NCI-H1436 treated with DMSO at 0.1 percent for 48 hours (cell line): ENCODE results near the gene RMDN2.

Experiments
- DNase-seq: peaks from one replicate; lab custom pipeline; 2025; lab: John Stamatoyannopoulos, UW

Gene RMDN2

DNA sequence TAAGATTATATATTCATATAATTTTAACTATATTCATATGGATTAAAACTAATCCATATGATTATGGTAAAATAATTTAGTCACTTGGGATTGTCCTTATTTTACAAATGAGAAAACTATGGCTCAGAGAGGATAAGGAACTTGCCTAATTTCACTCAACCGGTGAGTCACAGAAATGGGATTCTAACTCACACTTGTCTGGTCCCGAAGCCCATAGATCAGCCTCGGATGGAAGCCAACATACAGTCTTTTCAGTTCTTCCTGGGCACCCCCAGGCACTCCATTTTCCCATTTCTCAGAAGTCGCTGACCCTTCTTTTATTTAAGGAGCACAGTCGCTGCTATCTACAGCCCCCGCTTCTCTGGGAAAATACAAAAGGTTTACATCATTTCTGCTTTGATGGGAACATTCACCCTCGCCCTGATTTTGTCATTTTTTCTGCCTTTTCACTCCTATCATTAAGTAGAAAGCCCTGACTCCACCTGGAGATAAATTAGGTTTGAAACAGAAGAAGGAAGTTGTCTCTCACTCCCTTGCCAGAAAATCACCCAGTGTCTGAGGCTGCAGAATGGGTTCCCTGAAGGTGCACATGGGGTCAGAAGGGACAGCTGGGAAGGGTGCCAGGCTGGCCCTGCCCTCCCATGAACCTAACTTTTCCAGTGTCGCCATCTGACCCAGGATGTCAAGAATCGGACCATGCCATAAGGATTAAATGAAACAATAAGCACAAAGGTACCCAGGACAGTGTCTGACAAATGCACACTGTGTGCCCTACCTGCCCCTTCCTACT, 114.2 kb downstream of the RMDN2 start:
- DNase-seq, result no peak

DNA sequence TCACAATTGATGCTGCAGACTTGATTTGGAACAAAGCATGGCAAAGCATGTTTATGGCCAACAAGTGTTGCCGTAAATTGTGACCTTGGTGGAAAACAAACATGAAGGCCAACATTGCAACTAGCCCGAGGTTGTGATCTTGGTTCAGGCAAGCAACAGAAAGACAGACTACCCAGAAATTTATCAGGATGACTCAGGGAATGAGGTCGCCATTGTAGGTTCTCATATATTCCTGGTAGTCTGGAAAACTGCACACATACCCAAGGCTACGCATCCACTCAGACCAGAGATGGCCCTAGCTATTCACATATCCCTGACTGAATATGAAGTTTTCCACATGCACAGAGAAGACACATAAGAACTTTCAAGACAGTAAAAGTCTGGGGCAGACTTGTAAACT, 120.7 kb downstream of the RMDN2 start:
- no peak for DNase-seq

DNA sequence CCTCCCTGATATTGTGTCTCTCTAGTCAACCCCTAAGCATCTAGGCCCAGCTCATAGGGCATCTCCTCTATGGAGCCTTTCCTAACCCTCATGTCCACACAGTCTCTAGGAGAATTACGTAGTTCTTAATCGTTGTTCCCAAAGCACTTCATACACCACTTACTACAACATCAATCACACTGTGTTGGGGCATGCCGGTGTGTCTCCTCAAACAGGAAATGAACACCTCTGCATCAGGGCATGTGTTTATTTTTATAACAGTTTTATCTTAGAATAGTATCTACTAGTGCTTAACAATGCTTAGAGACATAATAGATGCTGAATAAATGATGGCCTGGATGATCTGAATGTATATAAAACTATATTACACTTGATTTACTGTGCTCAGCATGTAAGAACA, 131.1 kb downstream of the RMDN2 start:
- no peak for DNase-seq

DNA sequence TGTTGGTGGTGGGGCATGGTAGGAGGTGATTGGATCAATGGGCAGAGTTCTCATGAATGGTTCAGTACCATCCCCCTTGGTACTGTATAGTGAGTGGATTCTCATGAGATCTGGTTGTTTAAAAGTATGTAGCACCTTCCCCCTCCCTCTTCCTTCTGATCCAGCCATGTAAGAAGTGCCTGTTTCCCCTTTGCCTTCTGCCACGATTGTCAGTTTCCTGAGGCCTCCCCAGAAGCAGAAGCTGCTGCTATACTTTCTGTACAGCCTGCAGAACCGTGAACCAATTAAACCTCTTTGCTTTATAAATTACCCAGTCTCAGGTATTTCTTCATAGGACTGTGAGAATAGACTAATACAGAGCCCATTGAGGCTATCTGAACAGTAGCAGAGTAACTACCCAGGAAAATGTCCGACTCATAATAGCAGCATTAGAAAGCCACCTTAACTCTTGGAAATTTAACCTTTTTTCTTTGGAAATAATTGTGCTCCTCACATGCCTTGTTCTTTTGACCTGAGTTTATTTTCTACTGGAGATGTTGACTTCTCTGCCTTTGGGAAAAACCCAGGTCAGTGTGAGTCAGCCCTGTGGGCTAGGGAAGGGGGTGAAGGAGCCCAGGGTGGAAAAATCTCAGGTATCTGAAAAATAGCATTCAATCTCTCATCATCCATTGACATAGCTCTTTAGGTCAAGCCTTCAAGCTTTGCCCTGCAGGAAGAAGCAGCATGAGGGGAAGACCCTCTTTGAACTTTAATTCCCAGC, 132.7 kb downstream of the RMDN2 start:
- no peak for DNase-seq

DNA sequence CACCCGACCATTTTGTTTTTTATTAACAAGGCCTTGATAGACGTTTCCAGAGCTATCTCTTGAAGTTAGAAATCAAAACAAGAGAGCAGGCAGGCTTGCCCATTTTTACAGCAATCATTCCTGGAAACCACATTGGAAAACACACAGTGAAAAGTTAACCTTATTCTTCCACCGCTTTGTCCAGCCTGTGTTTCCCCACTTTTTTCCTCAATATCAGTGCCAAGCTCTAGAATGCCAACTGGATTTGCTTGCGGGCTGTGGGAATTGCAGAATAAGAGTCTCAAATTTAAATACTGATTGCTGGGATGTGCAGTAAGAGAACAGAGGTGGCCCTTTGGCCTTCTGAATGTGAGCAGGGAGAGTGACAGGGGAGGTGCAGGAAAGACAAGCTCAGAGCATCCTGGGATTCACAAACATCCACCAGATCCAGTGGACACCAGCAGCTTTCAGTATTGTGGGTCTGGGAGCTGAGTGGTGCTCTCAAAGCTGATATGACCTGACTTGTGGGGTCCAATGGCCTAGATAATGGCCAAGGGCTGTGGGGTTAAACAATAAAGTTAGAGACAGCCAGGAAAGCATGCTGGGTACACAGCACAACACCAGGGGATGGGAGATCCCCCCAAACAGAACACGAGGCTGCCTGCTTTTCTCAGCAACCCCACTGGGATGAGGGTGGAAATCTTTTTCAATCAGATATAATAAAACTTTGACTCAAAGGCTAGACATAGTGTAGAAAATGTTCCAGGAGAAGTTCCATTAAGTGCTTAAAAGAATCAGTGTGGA, 135.3 kb downstream of the RMDN2 start:
- no peak for DNase-seq

DNA sequence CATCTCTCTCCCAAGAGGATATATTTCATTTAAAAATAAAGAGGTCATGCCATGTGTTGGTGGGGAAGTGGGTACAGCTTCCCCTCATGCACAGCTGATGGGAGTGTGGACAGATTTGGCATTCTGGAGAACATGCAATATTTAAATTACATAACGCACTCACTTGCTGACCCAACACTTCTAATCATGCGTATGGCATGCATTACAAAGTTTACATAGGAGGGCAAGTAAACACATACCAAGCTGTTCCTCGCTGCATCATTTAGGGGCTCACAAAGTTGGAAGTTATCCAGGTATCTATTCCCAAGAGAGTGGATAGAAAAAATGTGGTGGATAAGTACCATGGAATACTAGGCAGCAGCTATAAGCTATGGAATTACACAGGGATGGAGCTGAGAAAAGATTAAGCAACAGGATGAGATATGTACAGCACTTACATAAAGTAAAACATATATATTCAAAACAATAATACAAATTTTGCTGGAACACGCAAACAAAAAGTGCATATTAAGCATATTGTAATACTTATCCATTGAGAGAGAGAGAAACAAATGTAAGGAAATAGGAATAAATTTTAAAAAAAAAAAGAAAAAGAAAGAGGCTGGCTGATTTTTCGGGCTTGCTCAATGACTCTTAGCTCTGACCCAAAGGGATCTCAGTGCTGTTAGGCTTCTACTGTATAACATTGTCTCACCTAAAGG, 139.9 kb downstream of the RMDN2 start:
- no peak for DNase-seq

DNA sequence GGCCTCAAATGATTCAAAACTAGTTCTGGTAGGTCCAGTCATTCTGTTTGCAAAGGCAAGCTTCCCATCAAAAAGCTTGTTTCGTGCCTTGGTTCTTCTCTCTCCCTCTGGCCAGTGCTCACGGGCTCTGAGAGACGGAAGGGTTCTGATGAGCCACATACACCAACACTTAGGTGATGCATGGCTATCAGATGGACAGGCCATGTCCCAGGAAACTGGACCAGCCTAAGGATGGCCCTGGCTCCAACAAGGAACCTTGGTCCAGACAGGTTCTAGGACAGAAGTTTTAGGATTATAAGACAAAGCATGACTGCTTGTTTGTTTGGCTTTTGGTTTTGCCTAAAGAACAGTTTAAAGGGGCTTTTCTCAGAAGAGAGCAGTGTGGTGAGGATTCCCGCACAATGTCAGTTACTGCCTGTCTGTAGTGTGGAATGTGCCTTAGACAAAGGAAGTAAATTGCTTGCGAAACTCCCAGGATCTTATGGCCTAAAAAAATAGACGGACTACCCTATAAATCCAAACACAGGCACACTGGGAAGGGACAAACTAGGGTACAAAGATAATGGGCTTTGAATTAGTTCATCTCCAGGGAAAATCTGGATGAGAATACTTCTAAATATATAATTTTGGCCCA, 140.5 kb downstream of the RMDN2 start:
- DNase-seq, result no peak

DNA sequence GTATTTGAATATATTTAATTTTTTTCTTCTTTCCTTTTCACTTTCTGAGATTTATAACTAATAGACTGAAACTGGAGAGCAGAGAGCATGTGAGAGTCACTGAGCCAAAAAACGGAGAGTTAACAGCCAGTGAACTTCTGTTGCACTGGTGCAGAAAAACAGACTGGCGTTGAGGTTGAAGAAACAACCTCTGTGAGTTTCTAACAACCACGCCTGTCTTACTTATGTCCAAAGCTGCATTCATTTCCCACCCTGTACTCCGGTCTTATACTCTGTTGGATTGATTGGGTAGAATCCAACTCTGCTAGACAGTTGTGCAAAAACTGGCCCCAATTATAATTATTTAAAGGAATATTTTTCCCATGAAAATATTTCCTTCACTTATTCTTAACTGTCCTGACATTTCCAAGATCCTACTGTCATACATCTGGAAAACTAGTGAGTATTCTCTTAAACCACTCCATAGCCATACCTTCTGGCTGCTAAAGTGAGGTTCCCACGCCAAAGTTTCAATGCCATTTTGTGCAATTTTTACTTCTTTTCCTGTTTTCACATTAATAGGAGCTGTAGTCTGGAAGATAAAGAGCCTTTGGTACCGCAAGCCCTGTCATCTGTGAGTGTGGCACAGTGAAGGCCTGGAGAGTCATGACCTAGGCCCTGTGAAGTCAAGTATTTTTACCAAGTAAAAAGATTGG, 141.5 kb downstream of the RMDN2 start:
- no peak for DNase-seq
